Parathyroid adenoma (tissue), 2 donors: ENCODE results near the gene CTTN.

Source experiments
- H2AFZ ChIP-seq: fragments of 300-600 bp; sonication (generic); one replicate; pipeline ENCODE4 v1.7.0; 2017; ENCODE audit warnings: antibody characterized with exemption, mild to moderate bottlenecking
- H3K27ac ChIP-seq: fragments of 300-600 bp; sonication (generic); one replicate; pipeline ENCODE4 v1.7.0; 2017
- H3K27me3 ChIP-seq: fragments of 300-600 bp; sonication (generic); one replicate; pipeline ENCODE4 v1.7.0; 2017; ENCODE audit warnings: low read length; ENCODE audit not compliant: control insufficient read depth, insufficient read depth
- H3K36me3 ChIP-seq: fragments of 300-600 bp; sonication (generic); one replicate; pipeline ENCODE4 v1.7.0; 2017; ENCODE audit warnings: low read length; ENCODE audit not compliant: control insufficient read depth, insufficient read depth
- H3K4me1 ChIP-seq: fragments of 300-600 bp; sonication (generic); one replicate; pipeline ENCODE4 v1.7.0; 2017; ENCODE audit warnings: control low read depth
- H3K4me2 ChIP-seq: fragments of 300-600 bp; sonication (generic); one replicate; pipeline ENCODE4 v1.7.0; 2017; ENCODE audit warnings: low read length
- H3K4me3 ChIP-seq: fragments of 300-600 bp; sonication (generic); one replicate; pipeline ENCODE4 v1.7.0; 2017; ENCODE audit warnings: low read depth, low read length
- H3K79me2 ChIP-seq: fragments of 300-600 bp; sonication (generic); one replicate; pipeline ENCODE4 v1.7.0; 2017; ENCODE audit warnings: control low read depth
- H3K9ac ChIP-seq: fragments of 300-600 bp; sonication (generic); one replicate; pipeline ENCODE4 v1.7.0; 2017; ENCODE audit warnings: mild to moderate bottlenecking
- H3K9me3 ChIP-seq: fragments of 300-600 bp; sonication (generic); one replicate; pipeline ENCODE4 v1.7.0; 2017; ENCODE audit warnings: low read length; ENCODE audit not compliant: control insufficient read depth
- TF ChIP-seq, protein P1 (sequence below): fragments of 300-600 bp; sonication (generic); IDR thresholded peaks from one replicate; pipeline ENCODE4 v1.7.0; 2017; ENCODE audit warnings: antibody characterized with exemption, mild to moderate bottlenecking
- donor health status: primary hyperparathyroidism.

The CTTN gene

DNA sequence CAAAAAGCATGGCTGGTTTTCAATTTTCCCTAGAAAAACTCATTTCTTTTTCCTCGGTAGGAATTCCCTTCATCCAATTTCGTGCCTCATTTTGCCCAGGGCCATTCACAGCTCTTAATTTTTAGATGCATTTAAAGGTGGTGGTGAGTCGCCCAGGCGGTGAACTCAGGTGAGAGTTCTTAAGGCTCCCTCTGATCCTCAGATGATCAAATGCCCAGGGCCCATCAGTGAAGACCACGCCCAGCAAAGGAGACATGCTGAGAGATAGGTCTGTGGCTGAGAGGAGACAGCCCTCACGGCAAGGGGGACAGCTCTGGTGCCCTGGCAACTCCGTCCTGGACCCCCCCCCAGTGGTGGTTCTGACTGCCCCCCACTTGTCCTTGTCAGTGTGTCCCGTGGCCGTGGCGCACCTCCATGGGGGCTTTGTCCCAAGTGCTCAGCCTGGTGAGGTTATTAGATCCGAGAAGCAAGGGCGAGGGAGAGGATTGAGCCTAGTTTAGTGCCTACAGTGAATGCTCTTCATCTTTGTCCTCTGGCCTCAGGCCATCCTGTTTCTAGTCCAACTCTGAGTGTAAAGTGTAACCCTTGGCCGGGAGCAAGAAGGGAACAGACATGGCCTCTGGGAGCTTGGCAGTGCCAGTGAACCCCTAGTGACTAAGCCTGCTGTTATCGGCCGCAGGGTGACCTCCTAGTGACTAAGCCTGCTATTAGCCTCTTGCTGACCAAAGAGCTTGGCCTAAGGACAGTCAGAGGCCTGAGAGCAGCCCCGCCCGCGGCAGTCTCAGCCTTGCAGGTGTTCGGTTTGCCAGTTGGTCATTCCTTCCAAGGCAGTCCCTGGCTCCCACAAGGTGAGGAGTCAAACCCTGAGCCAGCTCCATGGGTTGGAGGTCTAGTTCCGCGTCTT, 83.5 kb downstream of the CTTN start:
- Histone ChIP-seq H3K4me2 (no peak overlapping the region), H3K4me1 (no peaks in the 10 kb centered on the region), H3K9ac (no peak overlapping the region), H3K9me3 (no peaks in the 10 kb centered on the region), H2AFZ (no peak overlapping the region), H3K4me3 (no peak overlapping the region), H3K27ac (no peak overlapping the region), H3K36me3 (no peaks in the 10 kb centered on the region), H3K79me2 (no peaks in the 10 kb centered on the region), H3K27me3 (no peaks in the 10 kb centered on the region)
- TF ChIP-seq, protein P1, sequence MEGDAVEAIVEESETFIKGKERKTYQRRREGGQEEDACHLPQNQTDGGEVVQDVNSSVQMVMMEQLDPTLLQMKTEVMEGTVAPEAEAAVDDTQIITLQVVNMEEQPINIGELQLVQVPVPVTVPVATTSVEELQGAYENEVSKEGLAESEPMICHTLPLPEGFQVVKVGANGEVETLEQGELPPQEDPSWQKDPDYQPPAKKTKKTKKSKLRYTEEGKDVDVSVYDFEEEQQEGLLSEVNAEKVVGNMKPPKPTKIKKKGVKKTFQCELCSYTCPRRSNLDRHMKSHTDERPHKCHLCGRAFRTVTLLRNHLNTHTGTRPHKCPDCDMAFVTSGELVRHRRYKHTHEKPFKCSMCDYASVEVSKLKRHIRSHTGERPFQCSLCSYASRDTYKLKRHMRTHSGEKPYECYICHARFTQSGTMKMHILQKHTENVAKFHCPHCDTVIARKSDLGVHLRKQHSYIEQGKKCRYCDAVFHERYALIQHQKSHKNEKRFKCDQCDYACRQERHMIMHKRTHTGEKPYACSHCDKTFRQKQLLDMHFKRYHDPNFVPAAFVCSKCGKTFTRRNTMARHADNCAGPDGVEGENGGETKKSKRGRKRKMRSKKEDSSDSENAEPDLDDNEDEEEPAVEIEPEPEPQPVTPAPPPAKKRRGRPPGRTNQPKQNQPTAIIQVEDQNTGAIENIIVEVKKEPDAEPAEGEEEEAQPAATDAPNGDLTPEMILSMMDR: no peak

DNA sequence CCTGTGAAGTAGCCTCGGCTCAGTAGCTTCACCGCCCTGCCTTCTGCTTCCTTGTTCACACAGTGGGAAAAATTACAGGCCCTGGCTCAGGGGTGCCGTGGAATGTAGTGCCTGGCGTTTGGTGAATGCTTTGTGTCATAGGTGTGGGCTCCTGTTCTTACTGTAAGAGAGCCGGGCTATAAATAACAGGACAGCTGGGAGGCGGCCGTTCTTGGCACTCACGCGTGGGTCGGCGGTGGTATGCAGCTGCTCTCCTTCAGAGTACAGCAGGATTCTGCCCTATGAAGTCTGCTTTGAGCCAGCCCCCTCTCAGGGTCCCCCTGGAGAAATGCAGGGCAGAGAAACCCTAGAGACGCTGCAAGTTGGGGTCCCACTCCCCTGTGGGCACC, 84.2 kb downstream of the CTTN start:
- H3K36me3 ChIP-seq: no peaks in the 10 kb centered on the region
- no peak overlapping the region for H3K4me3 ChIP-seq
- H3K9ac ChIP-seq: no peak overlapping the region
- H3K79me2 ChIP-seq: no peaks in the 10 kb centered on the region
- H3K4me2 ChIP-seq: no peak overlapping the region
- no peak overlapping the region for H2AFZ ChIP-seq
- no peaks in the 10 kb centered on the region for H3K4me1 ChIP-seq
- H3K9me3 ChIP-seq: no peaks in the 10 kb centered on the region
- TF ChIP-seq, protein P1: no peak
- H3K27me3 ChIP-seq: no peaks in the 10 kb centered on the region
- no peak overlapping the region for H3K27ac ChIP-seq

DNA sequence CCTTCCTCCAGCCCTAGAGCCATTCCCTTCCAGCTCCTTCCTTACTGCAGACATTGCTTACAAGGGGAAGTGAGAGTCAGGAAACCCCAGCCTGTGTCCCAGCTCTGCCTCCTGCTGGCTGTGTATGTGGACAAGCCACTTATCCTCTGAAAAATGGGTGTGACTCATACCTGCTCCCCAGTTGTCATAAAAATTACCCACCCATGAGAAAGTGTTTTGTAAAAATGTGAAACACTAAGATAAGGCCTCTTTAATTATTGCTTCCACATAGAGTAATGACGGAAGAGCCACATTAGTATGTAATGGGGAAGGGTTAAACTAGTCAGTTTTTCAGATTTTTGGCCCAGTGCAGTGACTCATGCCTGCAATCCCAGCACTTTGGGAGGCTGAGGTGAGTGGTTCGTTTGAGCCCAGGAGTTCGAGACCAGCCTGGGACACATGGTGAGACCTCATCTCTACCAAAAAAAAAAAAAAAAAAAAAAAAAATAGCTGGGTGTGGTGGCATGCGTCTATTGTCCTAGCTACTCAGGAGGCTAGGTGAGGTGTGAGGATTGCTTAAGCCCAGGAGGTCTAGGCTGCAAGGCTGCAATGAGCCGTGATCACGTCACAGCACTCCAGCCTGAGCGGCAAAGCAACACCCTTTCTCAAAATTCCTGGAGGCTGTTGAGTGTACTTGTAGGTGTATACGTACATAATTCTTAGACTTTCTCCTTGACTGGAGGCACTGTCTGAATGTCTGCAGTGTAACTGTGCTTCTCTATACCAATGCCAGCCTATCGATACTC, 84.9 kb downstream of the CTTN start:
- Histone ChIP-seq H3K4me3 (no peak overlapping the region), H3K79me2 (no peaks in the 10 kb centered on the region), H3K36me3 (no peaks in the 10 kb centered on the region), H3K4me1 (no peaks in the 10 kb centered on the region), H3K27me3 (no peaks in the 10 kb centered on the region), H2AFZ (no peak overlapping the region), H3K27ac (no peak overlapping the region), H3K9ac (no peak overlapping the region), H3K4me2 (no peak overlapping the region), H3K9me3 (no peaks in the 10 kb centered on the region)
- TF ChIP-seq, protein P1: no peak

DNA sequence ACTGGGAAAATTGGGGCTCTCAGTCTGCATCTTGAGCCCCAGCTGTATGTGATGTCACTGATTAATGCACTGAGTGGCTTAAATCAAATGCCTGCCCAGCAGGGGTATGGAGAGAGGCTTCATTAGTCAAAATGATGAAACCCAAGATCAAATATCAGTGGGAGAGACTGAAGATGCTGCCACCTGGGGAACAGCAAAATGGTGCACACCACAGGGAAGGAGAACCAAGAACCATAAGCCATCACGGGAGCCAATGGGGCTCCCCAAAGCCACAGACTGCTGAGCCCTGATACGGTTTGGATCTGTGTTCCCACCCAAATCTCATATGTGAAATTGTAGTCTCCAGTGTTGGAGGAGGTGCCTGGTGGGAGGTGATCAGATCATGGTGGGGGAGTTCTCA, 85.6 kb downstream of the CTTN start:
- no peak overlapping the region for H2AFZ ChIP-seq
- H3K36me3 ChIP-seq: no peaks in the 10 kb centered on the region

More for the DNA sequence above, 85.6 kb downstream of the CTTN start:
- TF ChIP-seq, protein P1: no peak
- Histone ChIP-seq H3K4me1 (no peaks in the 10 kb centered on the region), H3K27me3 (no peaks in the 10 kb centered on the region), H3K4me3 (no peak overlapping the region), H3K4me2 (no peak overlapping the region), H3K27ac (no peak overlapping the region), H3K9ac (no peak overlapping the region), H3K79me2 (no peaks in the 10 kb centered on the region), H3K9me3 (no peaks in the 10 kb centered on the region)
